ENCODE data around the gene ZCCHC18.
"Not testable (repeated sequence)": the region's sequence is repeated elsewhere in the genome, so short reads cannot be mapped to it uniquely, and the experiment has no call there.

ZCCHC18 gene

GRCh38 chrX:104112326-104112951, at the start of gene ZCCHC18:
Gene ZCCHC18 (plus strand): TSS chrX:104112523. CDS start chrX:104114112, 1,589 bp downstream.
- no peak for TF ChIP-seq CTCF (IDR thresholded peaks at IDR 0.05; ENCODE audit: low read length, missing control alignments)
- DNase-seq (ENCODE audit: low read depth): peak; percentile 57
- H3K4me3 ChIP-seq (replicated peaks; ENCODE audit: low read depth, low read length): peak within 1 kb of the TSS; percentile 63

GRCh38 chrX:104062636-104063035, 49.7 kb upstream of the ZCCHC18 start:
- not testable (repeated sequence) for H3K4me3 ChIP-seq (replicated peaks; ENCODE audit: low read depth, low read length); DNase-seq (ENCODE audit: low read depth)

- not testable (repeated sequence) for H3K4me3 ChIP-seq (replicated peaks; ENCODE audit: low read depth, low read length); DNase-seq (ENCODE audit: low read depth)
Observed at GRCh38 chrX:104075778-104076445, 36.4 kb upstream of the ZCCHC18 start, which contains the start of gene TMSB15C. Gene TMSB15C (minus strand): TSS chrX:104076236.

- H3K4me3 ChIP-seq (replicated peaks; ENCODE audit: low read depth, low read length); DNase-seq (ENCODE audit: low read depth): not testable (repeated sequence)
Observed at GRCh38 chrX:104077854-104078253, 34.5 kb upstream of the ZCCHC18 start.

GRCh38 chrX:104084063-104084462, 28.3 kb upstream of the ZCCHC18 start:
- H3K4me3 ChIP-seq (replicated peaks; ENCODE audit: low read depth, low read length): no peak overlapping the region
- no peak for TF ChIP-seq CTCF (IDR thresholded peaks at IDR 0.05; ENCODE audit: low read length, missing control alignments)
- DNase-seq (ENCODE audit: low read depth): no peak

GRCh38 chrX:104084534-104085277, 27.6 kb upstream of the ZCCHC18 start:
- DNase-seq (ENCODE audit: low read depth): no peak
- TF ChIP-seq CTCF (IDR thresholded peaks at IDR 0.05; ENCODE audit: low read length, missing control alignments): no peak
- H3K4me3 ChIP-seq (replicated peaks; ENCODE audit: low read depth, low read length): no peak overlapping the region

- TF ChIP-seq CTCF (IDR thresholded peaks at IDR 0.05; ENCODE audit: low read length, missing control alignments): no peak
- no peak for DNase-seq (ENCODE audit: low read depth)
Observed at GRCh38 chrX:104085477-104085876, 26.8 kb upstream of the ZCCHC18 start.

GRCh38 chrX:104085919-104086318, 26.4 kb upstream of the ZCCHC18 start:
- TF ChIP-seq CTCF (IDR thresholded peaks at IDR 0.05; ENCODE audit: low read length, missing control alignments): no peak
- DNase-seq (ENCODE audit: low read depth): no peak
- H3K4me3 ChIP-seq (replicated peaks; ENCODE audit: low read depth, low read length): no peak overlapping the region

More at GRCh38 chrX:104085477-104085876, 26.8 kb upstream of the ZCCHC18 start:
- no peak overlapping the region for H3K4me3 ChIP-seq (replicated peaks; ENCODE audit: low read depth, low read length)
